Neural progenitor cell (in vitro differentiated cells): Measurements from ENCODE around the gene GALE. TPM values are rescaled to one million over a fixed set of nuclear protein-coding genes. Genes with fewer than 3 reads are reported as not detected.
A peak's percentile ranks its signal among the peaks of the same experiment; 100 is the strongest.

Source experiments
- DNase-seq: peaks from one replicate; pipeline ENCODE4 v3.0.0-alpha.2; 2016; ENCODE audit warnings: low spot score
- H2AFZ ChIP-seq: fragments of 200-600 bp; sonication (generic); replicated peaks from 2 replicates; pipeline ENCODE4 v1.6.1; 2016; ENCODE audit warnings: antibody characterized with exemption
- H3F3A ChIP-seq: fragments of 200-600 bp; sonication (generic); 2 replicates; pipeline ENCODE4 v1.6.1; 2016; ENCODE audit warnings: antibody characterized with exemption, low read depth
- H3K27ac ChIP-seq: fragments of 200-600 bp; sonication (generic); 2 replicates; pipeline ENCODE4 v1.5.1; 2016; ENCODE audit warnings: mild to moderate bottlenecking
- H3K27me3 ChIP-seq: fragments of 200-600 bp; sonication (generic); 2 replicates; pipeline ENCODE4 v1.6.1; 2016; ENCODE audit warnings: mild to moderate bottlenecking, moderate library complexity
- H3K36me3 ChIP-seq: fragments of 200-600 bp; sonication (generic); 2 replicates; pipeline ENCODE4 v1.5.1; 2016
- H3K4me1 ChIP-seq: fragments of 200-600 bp; sonication (generic); 2 replicates; pipeline ENCODE4 v1.6.1; 2016; ENCODE audit warnings: mixed run types
- H3K4me2 ChIP-seq: fragments of 200-600 bp; sonication (generic); 2 replicates; pipeline ENCODE4 v1.6.1; 2016
- H3K4me3 ChIP-seq: fragments of 200-600 bp; sonication (generic); 2 replicates; pipeline ENCODE4 v1.5.1; 2016
- H3K79me2 ChIP-seq: fragments of 200-600 bp; sonication (generic); 2 replicates; pipeline ENCODE4 v1.6.1; 2016; ENCODE audit warnings: low read depth
- H3K9ac ChIP-seq: fragments of 200-600 bp; sonication (generic); 2 replicates; pipeline ENCODE4 v1.6.1; 2016
- H3K9me3 ChIP-seq: fragments of 200-600 bp; sonication (generic); 2 replicates; pipeline ENCODE4 v1.5.1; 2016; ENCODE audit warnings: low read depth
- H4K20me1 ChIP-seq: fragments of 200-600 bp; sonication (generic); 2 replicates; pipeline ENCODE4 v1.6.1; 2016; ENCODE audit warnings: low read depth
- H3K27ac Mint-ChIP-seq: 3 replicates; pipeline ENCODE4 v1.8.0; 2021; ENCODE audit warnings: mixed read lengths
- H3K27me3 Mint-ChIP-seq: 2 replicates; pipeline ENCODE4 v1.8.0; 2022; ENCODE audit warnings: low read depth, mild to moderate bottlenecking, inconsistent platforms, moderate library complexity, mixed read lengths; ENCODE audit not compliant: insufficient read depth
- H3K36me3 Mint-ChIP-seq: 3 replicates; pipeline ENCODE4 v1.8.0; 2021; ENCODE audit warnings: mixed read lengths
- H3K4me1 Mint-ChIP-seq: 3 replicates; pipeline ENCODE4 v1.8.0; 2021; ENCODE audit warnings: mixed read lengths
- H3K4me3 Mint-ChIP-seq: 3 replicates; pipeline ENCODE4 v1.8.0; 2021; ENCODE audit warnings: mild to moderate bottlenecking, moderate library complexity, mixed read lengths
- H3K9me3 Mint-ChIP-seq: 3 replicates; pipeline ENCODE4 v1.8.0; 2020; ENCODE audit warnings: mixed read lengths
- EZH2 ChIP-seq: fragments of 200-600 bp; sonication (generic); IDR thresholded peaks from 2 replicates; pipeline ENCODE4 v1.6.1; 2017; ENCODE audit warnings: antibody characterized with exemption, mild to moderate bottlenecking, moderate library complexity
- EZH2phosphoT487 ChIP-seq: fragments of 200-600 bp; sonication (generic); IDR thresholded peaks from 2 replicates; pipeline ENCODE4 v1.6.1; 2017; ENCODE audit warnings: antibody characterized with exemption
- total RNA-seq: library from RNA; depleted of rRNA; stranded (reverse); fragments of >200 nt; gene quantifications from 2 replicates; pipeline ENCODE4 v1.2.3, GENCODE V29; 2015; ENCODE audit warnings: low replicate concordance
- TF ChIP-seq, protein P1 (sequence below): fragments of 200-600 bp; sonication (generic); IDR thresholded peaks from 2 replicates; pipeline ENCODE4 v1.5.1; 2017; ENCODE audit warnings: antibody characterized with exemption, mild to moderate bottlenecking

Gene GALE
- total RNA-seq, 1 donor from 2014 or later = 15.6 TPM

DNA sequence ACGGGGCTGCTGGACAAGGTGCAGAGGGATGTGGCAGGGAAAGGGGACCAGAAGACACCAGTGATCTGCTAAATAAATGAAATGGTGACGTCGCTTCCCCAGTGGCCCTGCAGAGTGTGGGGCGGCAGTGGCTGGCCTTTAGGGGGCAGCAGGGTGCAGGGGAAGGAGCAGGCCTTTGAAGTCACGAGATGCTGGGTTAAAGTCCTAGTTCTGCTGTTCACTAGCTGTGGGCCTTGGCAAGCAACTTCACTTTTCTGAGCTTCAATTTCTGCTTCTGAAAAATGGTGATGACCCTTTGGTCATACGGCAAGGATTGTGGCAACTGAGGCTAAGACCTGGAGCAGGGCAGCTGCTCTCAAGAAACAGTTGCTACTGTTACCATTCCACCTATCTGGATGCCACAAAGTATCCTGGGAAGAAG lies 9.2 kb upstream of the GALE start:
- H3K27ac Mint-ChIP-seq = no peak overlapping the region
- H3K36me3 ChIP-seq = no peaks in the 10 kb centered on the region
- no peak overlapping the region for H3K27ac ChIP-seq

DNA sequence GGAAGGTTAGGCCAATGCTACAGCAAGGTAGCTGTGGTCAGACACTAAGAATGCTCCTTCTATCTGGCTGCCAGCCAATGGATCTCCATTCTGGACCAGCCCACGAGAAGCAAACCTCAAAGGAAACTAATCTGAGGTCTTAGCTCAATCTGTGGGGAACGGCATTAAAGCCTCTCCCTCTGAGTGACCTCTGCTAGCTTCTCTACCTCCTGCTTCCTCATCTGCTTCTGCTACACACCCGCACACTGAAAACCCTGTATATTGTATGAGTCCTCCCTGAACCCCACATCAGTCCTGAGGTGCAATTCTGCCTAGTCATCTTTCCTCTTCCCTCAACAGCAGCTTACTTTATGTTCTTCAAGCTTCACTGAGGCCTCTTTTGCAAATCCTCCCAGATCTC lies 6.9 kb upstream of the GALE start:
- Mint-ChIP-seq H3K4me3 (no peak overlapping the region), H3K36me3 (peaks cover 8% of the 10 kb centered on the region), H3K4me1 (no peaks in the 10 kb centered on the region), H3K27me3 (peaks cover 3% of the 10 kb centered on the region), H3K9me3 (no peaks in the 10 kb centered on the region), H3K27ac (peak overlapping the region; percentile 30)
- H3K4me3 ChIP-seq = no peak overlapping the region
- H3K79me2 ChIP-seq = no peaks in the 10 kb centered on the region
- no peaks in the 10 kb centered on the region for H3K27me3 ChIP-seq
- H3K27ac ChIP-seq = no peak overlapping the region
- H3K9ac ChIP-seq = no peak overlapping the region
- TF ChIP-seq EZH2 (no peak), EZH2phosphoT487 (no peak)
- TF ChIP-seq, protein P1, sequence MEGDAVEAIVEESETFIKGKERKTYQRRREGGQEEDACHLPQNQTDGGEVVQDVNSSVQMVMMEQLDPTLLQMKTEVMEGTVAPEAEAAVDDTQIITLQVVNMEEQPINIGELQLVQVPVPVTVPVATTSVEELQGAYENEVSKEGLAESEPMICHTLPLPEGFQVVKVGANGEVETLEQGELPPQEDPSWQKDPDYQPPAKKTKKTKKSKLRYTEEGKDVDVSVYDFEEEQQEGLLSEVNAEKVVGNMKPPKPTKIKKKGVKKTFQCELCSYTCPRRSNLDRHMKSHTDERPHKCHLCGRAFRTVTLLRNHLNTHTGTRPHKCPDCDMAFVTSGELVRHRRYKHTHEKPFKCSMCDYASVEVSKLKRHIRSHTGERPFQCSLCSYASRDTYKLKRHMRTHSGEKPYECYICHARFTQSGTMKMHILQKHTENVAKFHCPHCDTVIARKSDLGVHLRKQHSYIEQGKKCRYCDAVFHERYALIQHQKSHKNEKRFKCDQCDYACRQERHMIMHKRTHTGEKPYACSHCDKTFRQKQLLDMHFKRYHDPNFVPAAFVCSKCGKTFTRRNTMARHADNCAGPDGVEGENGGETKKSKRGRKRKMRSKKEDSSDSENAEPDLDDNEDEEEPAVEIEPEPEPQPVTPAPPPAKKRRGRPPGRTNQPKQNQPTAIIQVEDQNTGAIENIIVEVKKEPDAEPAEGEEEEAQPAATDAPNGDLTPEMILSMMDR = no peak
- no peak overlapping the region for H3K4me2 ChIP-seq
- H3K4me1 ChIP-seq = no peaks in the 10 kb centered on the region
- H4K20me1 ChIP-seq = no peaks in the 10 kb centered on the region
- H3K9me3 ChIP-seq = no peaks in the 10 kb centered on the region
- H3K36me3 ChIP-seq = no peaks in the 10 kb centered on the region
- no peak for DNase-seq
- no peak overlapping the region for H2AFZ ChIP-seq
- peaks cover 2% of the 10 kb centered on the region for H3F3A ChIP-seq

More for the DNA sequence above, 9.2 kb upstream of the GALE start:
- Histone ChIP-seq H3K27me3 (no peaks in the 10 kb centered on the region), H4K20me1 (no peaks in the 10 kb centered on the region), H3K9ac (no peak overlapping the region), H2AFZ (no peak overlapping the region), H3K79me2 (no peaks in the 10 kb centered on the region), H3K4me1 (no peaks in the 10 kb centered on the region), H3K4me2 (no peak overlapping the region), H3F3A (no peaks in the 10 kb centered on the region), H3K4me3 (no peak overlapping the region), H3K9me3 (no peaks in the 10 kb centered on the region)
- H3K4me1 Mint-ChIP-seq = no peaks in the 10 kb centered on the region
- no peaks in the 10 kb centered on the region for H3K9me3 Mint-ChIP-seq
- DNase-seq = peak; percentile 75
- no peak overlapping the region for H3K4me3 Mint-ChIP-seq
- TF ChIP-seq, protein P1 = peak; percentile 67
- no peak for TF ChIP-seq EZH2
- peaks cover 10% of the 10 kb centered on the region for H3K36me3 Mint-ChIP-seq
- peaks cover 3% of the 10 kb centered on the region for H3K27me3 Mint-ChIP-seq

DNA sequence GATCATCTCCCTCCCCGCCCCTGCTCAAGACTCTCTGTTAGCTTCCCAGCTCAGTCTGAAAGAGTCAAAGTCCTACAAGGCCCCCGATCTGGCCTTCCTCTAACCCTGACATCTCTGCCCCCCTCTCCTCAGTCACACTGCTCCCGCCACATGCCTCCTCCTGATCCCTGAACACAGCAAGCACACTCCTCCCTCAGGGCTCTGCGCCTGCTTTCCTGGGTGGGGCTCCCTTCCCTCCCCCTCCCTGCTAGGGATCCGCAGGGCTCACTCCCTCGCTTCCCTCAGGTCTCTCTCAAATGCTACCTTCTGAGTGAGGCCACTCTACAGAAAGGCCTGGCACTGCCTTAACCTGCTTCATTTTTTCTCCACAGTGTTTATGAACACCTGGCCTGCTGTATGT lies 5.7 kb upstream of the GALE start:
- Histone ChIP-seq H3K4me2 (no peak overlapping the region), H3K36me3 (no peaks in the 10 kb centered on the region), H3K9me3 (no peaks in the 10 kb centered on the region), H3F3A (peaks cover 13% of the 10 kb centered on the region), H2AFZ (no peak overlapping the region), H3K4me3 (no peak overlapping the region), H3K27me3 (peaks cover 11% of the 10 kb centered on the region), H3K4me1 (no peaks in the 10 kb centered on the region), H3K79me2 (no peaks in the 10 kb centered on the region), H3K27ac (no peak overlapping the region), H3K9ac (no peak overlapping the region), H4K20me1 (no peaks in the 10 kb centered on the region)
- DNase-seq = no peak
- H3K36me3 Mint-ChIP-seq = peaks cover 5% of the 10 kb centered on the region
- no peak overlapping the region for H3K4me3 Mint-ChIP-seq
- peaks cover 3% of the 10 kb centered on the region for H3K4me1 Mint-ChIP-seq
- no peaks in the 10 kb centered on the region for H3K9me3 Mint-ChIP-seq
- TF ChIP-seq EZH2phosphoT487 (no peak), EZH2 (no peak)
- TF ChIP-seq, protein P1 = no peak
- peaks cover 4% of the 10 kb centered on the region for H3K27me3 Mint-ChIP-seq
- peak overlapping the region; percentile 33 for H3K27ac Mint-ChIP-seq
